A673 (cell line): ENCODE data around the gene THSD4.

Source experiments
- EZH2 ChIP-seq: fragments of 200-600 bp; sonication (generic); IDR thresholded peaks from 2 replicates; pipeline ENCODE4 v1.6.1; 2017; ENCODE audit warnings: borderline replicate concordance, low read depth, mild to moderate bottlenecking, mixed read lengths, antibody characterized with exemption, low read length; ENCODE audit not compliant: poor library complexity, severe bottlenecking
- TF ChIP-seq, protein P1 (sequence below): fragments of 300-800, 200-600 bp; sonication (generic); conservative IDR thresholded peaks from 2 replicates; pipeline ENCODE4 v1.5.1; 2017; ENCODE audit warnings: low read depth, mild to moderate bottlenecking, antibody characterized with exemption, low read length, moderate library complexity, mixed read lengths

DNA sequence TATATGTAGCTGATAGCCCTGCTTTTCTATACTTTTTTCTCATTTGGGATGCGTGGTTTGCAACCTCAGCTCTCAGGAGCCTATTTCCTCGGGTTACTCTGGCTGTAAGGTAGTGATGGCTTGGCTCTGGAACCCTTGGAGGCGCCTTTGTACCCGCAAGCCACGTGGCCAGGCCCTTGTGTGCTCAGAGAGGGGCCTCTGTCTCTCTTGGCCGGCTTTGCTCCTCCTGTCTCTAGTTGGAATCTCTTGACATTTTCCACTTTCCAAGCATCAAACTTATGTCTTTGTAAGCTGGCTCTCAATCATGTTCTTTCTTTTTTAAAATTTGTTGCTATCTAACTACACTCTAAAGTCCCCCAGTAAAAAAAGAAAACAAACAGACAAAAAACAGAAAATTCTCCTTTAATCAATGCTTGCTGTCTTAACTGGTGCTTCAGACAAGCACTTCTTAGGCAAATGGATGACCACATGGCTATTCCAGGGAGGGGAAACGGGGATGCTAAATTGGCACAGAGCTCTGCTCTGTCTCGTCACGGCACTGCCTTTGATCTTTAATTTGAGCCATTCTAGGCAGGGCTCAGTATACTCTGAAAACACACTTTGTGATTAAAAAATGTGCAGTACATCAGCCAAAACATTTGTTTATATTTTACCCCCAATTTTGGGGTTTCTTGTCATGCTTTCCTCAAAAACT lies 514.7 kb downstream of the THSD4 start:
- TF ChIP-seq, protein P1, sequence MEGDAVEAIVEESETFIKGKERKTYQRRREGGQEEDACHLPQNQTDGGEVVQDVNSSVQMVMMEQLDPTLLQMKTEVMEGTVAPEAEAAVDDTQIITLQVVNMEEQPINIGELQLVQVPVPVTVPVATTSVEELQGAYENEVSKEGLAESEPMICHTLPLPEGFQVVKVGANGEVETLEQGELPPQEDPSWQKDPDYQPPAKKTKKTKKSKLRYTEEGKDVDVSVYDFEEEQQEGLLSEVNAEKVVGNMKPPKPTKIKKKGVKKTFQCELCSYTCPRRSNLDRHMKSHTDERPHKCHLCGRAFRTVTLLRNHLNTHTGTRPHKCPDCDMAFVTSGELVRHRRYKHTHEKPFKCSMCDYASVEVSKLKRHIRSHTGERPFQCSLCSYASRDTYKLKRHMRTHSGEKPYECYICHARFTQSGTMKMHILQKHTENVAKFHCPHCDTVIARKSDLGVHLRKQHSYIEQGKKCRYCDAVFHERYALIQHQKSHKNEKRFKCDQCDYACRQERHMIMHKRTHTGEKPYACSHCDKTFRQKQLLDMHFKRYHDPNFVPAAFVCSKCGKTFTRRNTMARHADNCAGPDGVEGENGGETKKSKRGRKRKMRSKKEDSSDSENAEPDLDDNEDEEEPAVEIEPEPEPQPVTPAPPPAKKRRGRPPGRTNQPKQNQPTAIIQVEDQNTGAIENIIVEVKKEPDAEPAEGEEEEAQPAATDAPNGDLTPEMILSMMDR: no peak
- no peak for TF ChIP-seq EZH2
